Measurements from ENCODE around the gene NFIA. TPM values are rescaled to one million over a fixed set of nuclear protein-coding genes. Genes with fewer than 3 reads are reported as not detected.

NFIA gene
- total and polyA plus RNA-seq, 2 of the 13 experiments (the other 11 are each of a cell fraction or from before 2014, with no cell fraction given): 14.7 to 28.5 TPM

DNA sequence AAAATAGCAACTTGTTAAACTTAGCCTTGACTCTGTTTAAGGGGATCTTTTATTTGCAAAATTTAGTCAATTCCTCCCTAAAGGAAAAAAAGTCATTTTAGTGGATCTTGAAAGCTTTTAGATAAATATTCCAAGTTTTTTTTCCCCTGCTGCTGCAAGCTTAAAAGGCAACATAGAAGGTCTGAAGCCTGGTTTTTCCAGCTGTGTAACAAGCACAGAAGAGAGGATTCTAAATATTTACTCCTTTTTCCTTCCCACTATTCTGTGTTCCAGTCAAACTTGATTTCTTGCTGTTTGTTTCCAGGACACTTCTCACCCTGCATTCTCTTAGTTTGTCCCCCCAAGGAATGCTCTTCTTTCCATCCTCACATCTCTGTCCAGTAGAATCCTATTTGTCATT is 86.7 kb downstream of the NFIA start:
- ChIA-PET CTCF (ENCODE audit: low intra/inter-chr PET ratio, low total read pairs) (no interaction called here), POLR2A (no interaction called here)
- ATAC-seq (no peak), DNase-seq (ENCODE audit: low spot score) (no peak), FAIRE-seq (no peak)
- peaks cover 51% of the 10 kb centered on the region for H3K4me1 ChIP-seq (ENCODE audit: insufficient read depth, low read length)
- 0 out of 5 replicates have a peak, but pooled peaks cover 1 to 5% of the 10 kb centered on the region in 2 experiments for H3K36me3 ChIP-seq (replicated peaks in 1 of 2; ENCODE audit: control insufficient read depth in 1 of 2, insufficient read depth in 2 of 2, low read length in 2 of 2)
- H3K27ac ChIP-seq (ENCODE audit: extremely low read length, insufficient read depth, low read length): no peak overlapping the region
- no peaks in the 10 kb centered on the region for H3K9me3 ChIP-seq (ENCODE audit: low read length)
- in situ Hi-C loops (cut with HindIII; ENCODE audit: extremely low pct_ligation_motif_present, low pct_unique_long_range_greater_than_20kb): no loop called here
- TF ChIP-seq DR1 (CRISPR knock-in tag; IDR thresholded peaks at IDR 0.05) (no peak), SATB2 (CRISPR knock-in tag; IDR thresholded peaks at IDR 0.05) (no peak), ZNF296 (CRISPR knock-in tag; conservative IDR thresholded peaks at IDR 0.05) (no peak), HOXA9 (CRISPR knock-in tag; IDR thresholded peaks at IDR 0.05; ENCODE audit: borderline replicate concordance) (no peak), ZNF672 (CRISPR knock-in tag; IDR thresholded peaks at IDR 0.05) (no peak), POLR2AphosphoS5 (IDR thresholded peaks at IDR 0.05; ENCODE audit: low read depth, low read length) (no peak)
- TF ChIP-seq, protein P1, sequence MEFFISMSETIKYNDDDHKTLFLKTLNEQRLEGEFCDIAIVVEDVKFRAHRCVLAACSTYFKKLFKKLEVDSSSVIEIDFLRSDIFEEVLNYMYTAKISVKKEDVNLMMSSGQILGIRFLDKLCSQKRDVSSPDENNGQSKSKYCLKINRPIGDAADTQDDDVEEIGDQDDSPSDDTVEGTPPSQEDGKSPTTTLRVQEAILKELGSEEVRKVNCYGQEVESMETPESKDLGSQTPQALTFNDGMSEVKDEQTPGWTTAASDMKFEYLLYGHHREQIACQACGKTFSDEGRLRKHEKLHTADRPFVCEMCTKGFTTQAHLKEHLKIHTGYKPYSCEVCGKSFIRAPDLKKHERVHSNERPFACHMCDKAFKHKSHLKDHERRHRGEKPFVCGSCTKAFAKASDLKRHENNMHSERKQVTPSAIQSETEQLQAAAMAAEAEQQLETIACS (CRISPR knock-in tag; IDR thresholded peaks at IDR 0.05): no peak
- TF ChIP-seq, protein P2, sequence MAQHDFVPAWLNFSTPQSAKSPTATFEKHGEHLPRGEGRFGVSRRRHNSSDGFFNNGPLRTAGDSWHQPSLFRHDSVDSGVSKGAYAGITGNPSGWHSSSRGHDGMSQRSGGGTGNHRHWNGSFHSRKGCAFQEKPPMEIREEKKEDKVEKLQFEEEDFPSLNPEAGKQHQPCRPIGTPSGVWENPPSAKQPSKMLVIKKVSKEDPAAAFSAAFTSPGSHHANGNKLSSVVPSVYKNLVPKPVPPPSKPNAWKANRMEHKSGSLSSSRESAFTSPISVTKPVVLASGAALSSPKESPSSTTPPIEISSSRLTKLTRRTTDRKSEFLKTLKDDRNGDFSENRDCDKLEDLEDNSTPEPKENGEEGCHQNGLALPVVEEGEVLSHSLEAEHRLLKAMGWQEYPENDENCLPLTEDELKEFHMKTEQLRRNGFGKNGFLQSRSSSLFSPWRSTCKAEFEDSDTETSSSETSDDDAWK (CRISPR knock-in tag; IDR thresholded peaks at IDR 0.05): no peak
- TF ChIP-seq, protein P3, sequence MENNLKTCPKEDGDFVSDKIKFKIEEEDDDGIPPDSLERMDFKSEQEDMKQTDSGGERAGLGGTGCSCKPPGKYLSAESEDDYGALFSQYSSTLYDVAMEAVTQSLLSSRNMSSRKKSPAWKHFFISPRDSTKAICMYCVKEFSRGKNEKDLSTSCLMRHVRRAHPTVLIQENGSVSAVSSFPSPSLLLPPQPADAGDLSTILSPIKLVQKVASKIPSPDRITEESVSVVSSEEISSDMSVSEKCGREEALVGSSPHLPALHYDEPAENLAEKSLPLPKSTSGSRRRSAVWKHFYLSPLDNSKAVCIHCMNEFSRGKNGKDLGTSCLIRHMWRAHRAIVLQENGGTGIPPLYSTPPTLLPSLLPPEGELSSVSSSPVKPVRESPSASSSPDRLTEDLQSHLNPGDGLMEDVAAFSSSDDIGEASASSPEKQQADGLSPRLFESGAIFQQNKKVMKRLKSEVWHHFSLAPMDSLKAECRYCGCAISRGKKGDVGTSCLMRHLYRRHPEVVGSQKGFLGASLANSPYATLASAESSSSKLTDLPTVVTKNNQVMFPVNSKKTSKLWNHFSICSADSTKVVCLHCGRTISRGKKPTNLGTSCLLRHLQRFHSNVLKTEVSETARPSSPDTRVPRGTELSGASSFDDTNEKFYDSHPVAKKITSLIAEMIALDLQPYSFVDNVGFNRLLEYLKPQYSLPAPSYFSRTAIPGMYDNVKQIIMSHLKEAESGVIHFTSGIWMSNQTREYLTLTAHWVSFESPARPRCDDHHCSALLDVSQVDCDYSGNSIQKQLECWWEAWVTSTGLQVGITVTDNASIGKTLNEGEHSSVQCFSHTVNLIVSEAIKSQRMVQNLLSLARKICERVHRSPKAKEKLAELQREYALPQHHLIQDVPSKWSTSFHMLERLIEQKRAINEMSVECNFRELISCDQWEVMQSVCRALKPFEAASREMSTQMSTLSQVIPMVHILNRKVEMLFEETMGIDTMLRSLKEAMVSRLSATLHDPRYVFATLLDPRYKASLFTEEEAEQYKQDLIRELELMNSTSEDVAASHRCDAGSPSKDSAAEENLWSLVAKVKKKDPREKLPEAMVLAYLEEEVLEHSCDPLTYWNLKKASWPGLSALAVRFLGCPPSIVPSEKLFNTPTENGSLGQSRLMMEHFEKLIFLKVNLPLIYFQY (CRISPR knock-in tag; IDR thresholded peaks at IDR 0.05; ENCODE audit: borderline replicate concordance): no peak
- TF ChIP-seq, protein P4, sequence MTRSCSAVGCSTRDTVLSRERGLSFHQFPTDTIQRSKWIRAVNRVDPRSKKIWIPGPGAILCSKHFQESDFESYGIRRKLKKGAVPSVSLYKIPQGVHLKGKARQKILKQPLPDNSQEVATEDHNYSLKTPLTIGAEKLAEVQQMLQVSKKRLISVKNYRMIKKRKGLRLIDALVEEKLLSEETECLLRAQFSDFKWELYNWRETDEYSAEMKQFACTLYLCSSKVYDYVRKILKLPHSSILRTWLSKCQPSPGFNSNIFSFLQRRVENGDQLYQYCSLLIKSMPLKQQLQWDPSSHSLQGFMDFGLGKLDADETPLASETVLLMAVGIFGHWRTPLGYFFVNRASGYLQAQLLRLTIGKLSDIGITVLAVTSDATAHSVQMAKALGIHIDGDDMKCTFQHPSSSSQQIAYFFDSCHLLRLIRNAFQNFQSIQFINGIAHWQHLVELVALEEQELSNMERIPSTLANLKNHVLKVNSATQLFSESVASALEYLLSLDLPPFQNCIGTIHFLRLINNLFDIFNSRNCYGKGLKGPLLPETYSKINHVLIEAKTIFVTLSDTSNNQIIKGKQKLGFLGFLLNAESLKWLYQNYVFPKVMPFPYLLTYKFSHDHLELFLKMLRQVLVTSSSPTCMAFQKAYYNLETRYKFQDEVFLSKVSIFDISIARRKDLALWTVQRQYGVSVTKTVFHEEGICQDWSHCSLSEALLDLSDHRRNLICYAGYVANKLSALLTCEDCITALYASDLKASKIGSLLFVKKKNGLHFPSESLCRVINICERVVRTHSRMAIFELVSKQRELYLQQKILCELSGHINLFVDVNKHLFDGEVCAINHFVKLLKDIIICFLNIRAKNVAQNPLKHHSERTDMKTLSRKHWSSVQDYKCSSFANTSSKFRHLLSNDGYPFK (CRISPR knock-in tag; IDR thresholded peaks at IDR 0.05; ENCODE audit: borderline replicate concordance): no peak
- H3K4me2 ChIP-seq (ENCODE audit: low read depth, low read length): no peak overlapping the region
- H3K9ac ChIP-seq (ENCODE audit: insufficient read depth, low read depth, low read length): no peak overlapping the region
- intact Hi-C loops (cut with micrococcal nuclease; ENCODE audit: unreplicated experiment): no loop called here
- BruUV-seq (replicated peaks): no TSS peak
- H3K79me2 ChIP-seq (ENCODE audit: insufficient read depth, low read length): peaks cover 92% of the 10 kb centered on the region
- no peaks in the 10 kb centered on the region; the same call in 1 of the 2 replicates for H4K20me1 ChIP-seq (ENCODE audit: insufficient read depth, low read length)
- no peak overlapping the region for H3K4me3 ChIP-seq (replicated peaks in 1 of 3; ENCODE audit: insufficient read depth in 1 of 3, low read depth in 2 of 3, low read length in 3 of 3)
- H3K27me3 ChIP-seq (ENCODE audit: control insufficient read depth in 1 of 2, insufficient read depth in 2 of 2, low read length in 2 of 2): no peaks in the 10 kb centered on the region
- H2AFZ ChIP-seq (ENCODE audit: low read length): no peak overlapping the region
